RPMI7951 (cell line): Measurements from ENCODE around the gene GLUD1. TPM values are rescaled to one million over a fixed set of nuclear protein-coding genes. Genes with fewer than 3 reads are reported as not detected.
"Not testable (repeated sequence)": the region's sequence is repeated elsewhere in the genome, so short reads cannot be mapped to it uniquely, and the experiment has no call there.

Experiments
- DNase-seq: peaks from one replicate; pipeline ENCODE4 v3.0.0-alpha.2; 2012; ENCODE audit warnings: low read depth
- total RNA-seq: library from RNA; depleted of rRNA; stranded (reverse); fragments of >200 nt; shearing (Covaris generic); gene quantifications from 2 replicates; pipeline ENCODE4 v1.2.3, GENCODE V29; 2014

The GLUD1 gene
- total RNA-seq, 1 experiment from 2014 or later = 190 TPM

- no peak for DNase-seq
Observed at GRCh38 chr10:87045434-87045938, 49.2 kb downstream of the GLUD1 start.

DNA sequence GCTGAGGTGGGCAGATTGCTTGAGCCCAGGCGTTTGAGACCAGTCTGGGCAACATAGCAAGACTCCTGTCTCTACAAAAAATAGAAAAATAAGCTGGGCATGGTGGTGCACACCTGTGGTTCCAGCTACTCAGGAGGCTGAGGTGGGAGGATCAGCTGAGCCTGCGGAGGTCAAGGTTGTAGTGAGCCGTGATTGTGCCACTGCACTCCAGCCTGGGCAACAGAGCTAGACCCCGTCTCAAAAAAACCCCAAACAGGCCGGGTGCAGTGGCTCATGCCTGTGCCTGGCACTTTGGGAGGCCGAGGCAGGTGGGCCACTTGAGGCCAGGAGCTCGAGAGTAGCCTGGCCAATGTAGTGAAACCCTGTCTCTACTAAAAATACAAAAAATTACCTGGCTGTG is 51.1 kb downstream of the GLUD1 start:
- not testable (repeated sequence) for DNase-seq

- DNase-seq = peak; percentile 28
Observed at GRCh38 chr10:87038786-87039185, 55.9 kb downstream of the GLUD1 start.

- peak; percentile 6 for DNase-seq
Observed at GRCh38 chr10:87038286-87038717, 56.3 kb downstream of the GLUD1 start.

GRCh38 chr10:87036623-87037022 is 58.0 kb downstream of the GLUD1 start:
- no peak for DNase-seq

DNA sequence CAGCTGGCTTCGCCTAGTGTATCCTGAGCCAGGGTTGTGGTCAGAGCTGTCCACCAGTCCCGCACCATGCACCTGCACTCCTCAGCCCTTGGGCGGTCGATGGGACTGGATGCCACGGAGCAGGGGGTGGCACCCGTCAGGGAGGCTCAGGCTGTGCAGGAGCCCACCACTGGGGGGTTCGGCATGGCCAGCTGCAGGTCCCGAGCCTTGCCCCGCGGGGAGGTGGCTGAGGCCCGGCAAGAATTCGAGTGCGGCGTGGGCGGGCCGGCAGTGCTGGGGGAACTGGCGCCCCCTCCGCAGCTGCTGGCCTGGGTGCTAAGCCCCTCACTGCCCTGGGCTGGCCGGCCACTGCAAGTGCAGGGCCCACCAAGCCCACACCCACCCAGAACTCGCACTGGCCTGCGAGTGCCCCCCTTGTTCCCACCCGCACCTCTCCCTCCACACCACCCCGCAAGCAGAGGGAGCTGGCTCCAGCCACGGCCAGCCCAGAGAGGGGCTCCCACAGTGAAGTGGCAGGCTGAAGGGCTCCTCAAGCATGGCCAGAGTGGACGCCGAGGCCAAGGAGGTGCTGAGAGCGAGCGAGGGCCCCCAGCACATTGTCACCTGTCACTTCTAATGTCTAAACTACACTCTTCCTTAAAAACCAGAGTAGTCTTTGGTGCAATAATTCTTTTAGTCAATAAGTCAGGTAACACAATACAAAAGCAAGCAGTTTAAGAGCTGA is 63.6 kb downstream of the GLUD1 start:
- no peak for DNase-seq

DNA sequence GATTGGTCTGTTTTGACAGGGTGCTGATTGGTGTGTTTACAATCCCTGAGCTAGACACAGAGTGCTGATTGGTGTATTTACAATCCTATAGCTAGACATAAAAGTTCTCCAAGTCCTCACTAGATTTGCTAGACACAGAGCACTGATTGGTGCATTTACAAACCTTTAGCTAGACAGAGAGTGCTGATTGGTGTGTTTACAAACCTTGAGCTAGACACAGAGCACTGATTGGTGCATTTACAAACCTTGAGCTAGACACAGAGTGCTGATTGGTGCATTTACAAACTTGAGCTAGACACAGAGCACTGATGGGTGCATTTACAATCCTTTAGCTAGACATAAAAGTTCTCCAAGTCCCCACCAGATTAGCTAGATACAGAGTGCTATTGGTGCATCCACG is 64.2 kb downstream of the GLUD1 start:
- DNase-seq = not testable (repeated sequence)

DNA sequence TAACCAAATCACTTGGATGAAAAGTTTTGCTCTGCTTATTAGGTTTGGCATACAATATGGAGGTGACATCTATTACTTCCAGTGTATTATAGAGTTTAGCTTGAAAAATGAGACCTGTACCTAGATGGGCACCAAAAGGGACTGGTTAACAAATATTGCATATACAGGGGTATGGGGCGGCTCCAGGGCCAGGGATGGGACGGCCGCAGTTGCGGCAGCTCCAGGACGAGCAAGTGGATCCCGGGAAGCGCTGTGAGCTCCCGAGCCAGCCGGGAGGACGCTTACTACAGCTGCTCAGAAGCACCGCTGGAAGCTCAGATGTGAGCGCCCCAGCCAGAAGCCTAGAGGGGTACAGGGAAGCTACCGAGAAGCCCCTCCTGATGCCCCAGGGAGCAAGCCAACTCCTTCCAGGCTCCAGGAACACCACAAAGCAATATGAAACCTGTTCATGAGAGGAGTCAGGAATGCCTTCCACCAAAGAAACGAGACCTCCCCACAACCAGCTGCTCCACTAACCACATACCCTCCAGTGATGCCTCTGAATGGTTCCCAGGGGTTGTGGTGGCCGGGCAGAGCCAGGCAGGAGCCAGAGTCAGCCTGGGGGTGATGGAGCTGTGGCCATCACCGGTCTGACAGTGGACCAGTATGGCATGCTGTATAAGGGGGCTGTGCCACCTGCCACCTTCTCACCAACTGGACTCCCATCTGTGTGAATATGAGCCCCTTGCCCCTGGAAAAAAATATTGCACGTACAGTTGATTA is 67.7 kb downstream of the GLUD1 start:
- peak; percentile 56 for DNase-seq

GRCh38 chr10:87025285-87025958 is 69.2 kb downstream of the GLUD1 start:
- peak; percentile 82 for DNase-seq

GRCh38 chr10:87020056-87020455 is 74.6 kb downstream of the GLUD1 start, which contains the start of gene FAM25A:
Gene FAM25A, plus strand, starts transcription at chr10:87020294. Its CDS starts 31 bp downstream, at chr10:87020325.
- DNase-seq = not testable (repeated sequence)

DNA sequence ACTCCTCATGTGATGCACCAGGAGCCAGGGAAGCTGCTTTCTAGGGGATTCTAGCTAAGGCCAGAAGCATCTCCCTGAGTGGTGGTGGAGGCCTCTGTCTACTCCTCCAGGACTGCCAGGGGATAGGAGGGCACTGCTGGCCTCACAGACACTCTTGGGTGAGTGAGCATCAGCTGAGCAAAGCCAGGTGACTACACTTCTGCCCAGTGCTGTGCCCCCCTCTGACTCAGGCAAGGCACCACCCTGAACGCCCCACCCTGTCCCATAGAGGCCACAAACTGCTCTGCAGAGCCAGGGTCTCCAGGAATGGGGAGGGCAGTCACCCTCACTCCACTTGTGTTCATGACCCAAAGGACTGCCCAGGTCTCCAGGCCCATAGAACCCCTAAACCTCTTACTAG is 75.1 kb downstream of the GLUD1 start:
- not testable (repeated sequence) for DNase-seq

GRCh38 chr10:87019066-87019465 is 75.6 kb downstream of the GLUD1 start:
- DNase-seq = not testable (repeated sequence)

DNA sequence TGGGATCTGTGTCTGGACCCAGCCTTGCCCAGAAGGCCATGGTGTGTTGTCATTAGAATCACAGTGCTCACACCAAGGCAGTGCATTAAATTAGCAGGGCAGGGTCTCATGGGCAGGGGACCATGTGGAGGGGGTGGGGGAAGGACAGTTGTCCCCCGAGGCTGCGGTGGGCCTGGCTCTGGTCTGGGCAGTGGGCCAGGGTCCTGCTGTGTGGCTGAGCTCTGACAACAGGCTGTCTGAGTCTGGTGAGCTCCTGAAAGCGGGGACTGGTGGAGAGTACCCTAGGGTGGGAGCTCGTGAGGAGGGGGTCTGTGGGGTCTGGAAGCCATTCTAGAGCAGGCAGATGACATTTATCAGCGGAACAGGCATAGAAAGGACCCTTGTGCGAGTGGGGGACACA is 76.5 kb downstream of the GLUD1 start:
- not testable (repeated sequence) for DNase-seq

GRCh38 chr10:87014986-87015716 is 79.5 kb downstream of the GLUD1 start:
- not testable (repeated sequence) for DNase-seq

DNA sequence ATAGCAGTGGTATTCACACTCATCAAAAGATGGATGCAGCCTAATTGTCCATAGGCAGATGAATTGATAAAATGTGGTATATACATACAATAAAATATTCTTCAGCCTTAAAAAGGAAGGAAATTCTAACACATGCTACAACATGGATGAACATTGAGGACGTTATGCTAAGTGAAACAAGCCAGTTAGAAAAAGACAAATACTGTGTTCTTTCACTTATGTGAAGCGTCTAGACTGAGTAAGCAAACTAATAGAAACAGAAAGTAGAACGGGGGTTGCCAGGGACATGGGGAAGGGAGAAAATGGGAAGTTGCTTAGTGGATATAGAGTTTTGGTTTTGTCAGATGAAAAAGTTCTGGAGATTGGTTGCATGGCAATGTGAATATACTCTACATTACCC is 81.1 kb downstream of the GLUD1 start:
- not testable (repeated sequence) for DNase-seq

- DNase-seq = not testable (repeated sequence)
Observed at GRCh38 chr10:87009134-87009696, 85.4 kb downstream of the GLUD1 start.

GRCh38 chr10:87008303-87008702 is 86.3 kb downstream of the GLUD1 start:
- not testable (repeated sequence) for DNase-seq

GRCh38 chr10:87007674-87008073 is 87.0 kb downstream of the GLUD1 start:
- DNase-seq = not testable (repeated sequence)

GRCh38 chr10:87007124-87007523 is 87.5 kb downstream of the GLUD1 start:
- not testable (repeated sequence) for DNase-seq

DNA sequence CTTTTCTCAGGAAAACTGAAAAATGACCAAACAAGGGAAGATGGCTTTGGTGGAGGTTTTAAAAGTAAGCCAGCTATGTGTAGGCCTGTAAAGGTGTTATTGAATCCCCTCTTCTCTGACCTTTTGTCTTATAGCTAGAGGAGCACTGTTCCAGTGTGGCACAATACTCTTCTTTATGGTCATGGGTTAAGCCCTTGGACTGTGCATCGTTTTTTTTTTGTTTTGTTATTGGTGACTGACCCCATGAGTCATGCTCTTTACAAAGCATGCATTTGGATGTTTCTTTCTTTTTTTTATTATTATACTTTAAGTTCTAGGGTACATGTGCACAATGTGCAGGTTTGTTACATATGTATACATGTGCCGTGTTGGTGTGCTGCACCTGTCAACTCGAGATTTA is 94.2 kb downstream of the GLUD1 start:
- no peak for DNase-seq
